Retinal pigment epithelial cell (primary cell): Measurements from ENCODE around the gene ANKRD37.
A peak's percentile ranks its signal among the peaks of the same experiment; 100 is the strongest.

Source experiments
- DNase-seq: peaks from one replicate; pipeline ENCODE4 v3.0.0-alpha.2; 2010; ENCODE audit warnings: low read depth
- H3K4me3 ChIP-seq: 2 replicates; pipeline ENCODE4 v1.5.1; 2011; ENCODE audit warnings: mild to moderate bottlenecking, low read length, control low read depth, moderate library complexity
- TF ChIP-seq, protein P1 (sequence below): conservative IDR thresholded peaks from 2 replicates; pipeline ENCODE4 v1.5.1; 2011; ENCODE audit warnings: low read depth, low read length, control low read depth, inconsistent platforms

ANKRD37 gene

DNA sequence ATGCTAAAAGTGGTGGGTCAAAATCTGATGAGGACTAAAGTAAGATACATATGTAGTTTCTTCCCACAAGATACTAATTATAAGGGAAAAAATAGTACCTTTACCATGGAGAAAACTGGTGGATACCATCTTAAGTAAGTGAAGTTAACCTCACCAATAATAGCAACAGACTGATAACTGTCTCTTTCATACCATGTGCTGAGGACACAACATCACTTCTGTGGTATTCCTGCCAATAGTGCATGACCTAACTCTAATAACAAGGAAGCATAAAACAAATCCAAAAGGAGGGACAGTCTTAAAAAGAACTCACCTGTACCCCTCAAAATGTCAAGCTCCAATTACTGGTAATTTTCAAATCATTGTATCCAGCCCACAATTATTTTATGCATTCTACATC lies 20.3 kb downstream of the ANKRD37 start:
- no peak for DNase-seq
- no peak overlapping the region for H3K4me3 ChIP-seq
- TF ChIP-seq, protein P1, sequence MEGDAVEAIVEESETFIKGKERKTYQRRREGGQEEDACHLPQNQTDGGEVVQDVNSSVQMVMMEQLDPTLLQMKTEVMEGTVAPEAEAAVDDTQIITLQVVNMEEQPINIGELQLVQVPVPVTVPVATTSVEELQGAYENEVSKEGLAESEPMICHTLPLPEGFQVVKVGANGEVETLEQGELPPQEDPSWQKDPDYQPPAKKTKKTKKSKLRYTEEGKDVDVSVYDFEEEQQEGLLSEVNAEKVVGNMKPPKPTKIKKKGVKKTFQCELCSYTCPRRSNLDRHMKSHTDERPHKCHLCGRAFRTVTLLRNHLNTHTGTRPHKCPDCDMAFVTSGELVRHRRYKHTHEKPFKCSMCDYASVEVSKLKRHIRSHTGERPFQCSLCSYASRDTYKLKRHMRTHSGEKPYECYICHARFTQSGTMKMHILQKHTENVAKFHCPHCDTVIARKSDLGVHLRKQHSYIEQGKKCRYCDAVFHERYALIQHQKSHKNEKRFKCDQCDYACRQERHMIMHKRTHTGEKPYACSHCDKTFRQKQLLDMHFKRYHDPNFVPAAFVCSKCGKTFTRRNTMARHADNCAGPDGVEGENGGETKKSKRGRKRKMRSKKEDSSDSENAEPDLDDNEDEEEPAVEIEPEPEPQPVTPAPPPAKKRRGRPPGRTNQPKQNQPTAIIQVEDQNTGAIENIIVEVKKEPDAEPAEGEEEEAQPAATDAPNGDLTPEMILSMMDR, result no peak

DNA sequence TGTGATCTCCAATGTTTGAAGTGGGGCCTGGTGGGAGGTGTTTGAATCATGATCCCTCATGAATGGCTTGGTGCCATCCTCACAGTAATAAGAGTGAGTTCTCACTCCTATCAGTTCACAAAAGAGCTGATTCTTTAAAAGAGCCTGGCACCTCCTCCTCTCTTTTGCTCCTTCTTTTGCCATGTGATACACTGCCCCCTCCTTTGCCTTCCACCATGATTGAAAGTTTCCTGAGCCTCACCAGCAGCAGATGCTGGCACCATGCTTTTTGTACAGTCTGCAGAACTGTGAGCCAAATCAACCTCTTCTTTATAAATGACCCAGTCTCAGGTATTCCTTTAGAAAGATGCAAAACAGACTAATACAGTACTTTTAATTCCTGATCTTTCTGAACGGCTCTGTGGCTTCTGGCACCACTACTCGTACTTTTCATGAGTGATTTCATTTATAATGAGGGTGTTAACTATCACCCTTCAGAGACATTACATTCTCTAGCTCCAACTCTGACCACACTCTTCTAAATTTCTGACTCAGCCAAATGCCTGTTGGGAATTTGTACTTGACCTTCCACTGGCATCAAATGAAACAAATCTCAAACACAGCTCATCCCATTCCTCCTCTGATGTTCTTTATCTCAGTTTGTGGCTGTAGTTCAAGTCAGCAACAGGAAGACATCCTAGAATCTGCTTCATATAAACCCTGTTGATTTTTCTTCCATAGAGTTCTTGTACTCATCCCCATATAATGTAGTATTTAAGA lies 24.9 kb downstream of the ANKRD37 start:
- no peak for DNase-seq
- no peak overlapping the region for H3K4me3 ChIP-seq
- TF ChIP-seq, protein P1, result no peak

DNA sequence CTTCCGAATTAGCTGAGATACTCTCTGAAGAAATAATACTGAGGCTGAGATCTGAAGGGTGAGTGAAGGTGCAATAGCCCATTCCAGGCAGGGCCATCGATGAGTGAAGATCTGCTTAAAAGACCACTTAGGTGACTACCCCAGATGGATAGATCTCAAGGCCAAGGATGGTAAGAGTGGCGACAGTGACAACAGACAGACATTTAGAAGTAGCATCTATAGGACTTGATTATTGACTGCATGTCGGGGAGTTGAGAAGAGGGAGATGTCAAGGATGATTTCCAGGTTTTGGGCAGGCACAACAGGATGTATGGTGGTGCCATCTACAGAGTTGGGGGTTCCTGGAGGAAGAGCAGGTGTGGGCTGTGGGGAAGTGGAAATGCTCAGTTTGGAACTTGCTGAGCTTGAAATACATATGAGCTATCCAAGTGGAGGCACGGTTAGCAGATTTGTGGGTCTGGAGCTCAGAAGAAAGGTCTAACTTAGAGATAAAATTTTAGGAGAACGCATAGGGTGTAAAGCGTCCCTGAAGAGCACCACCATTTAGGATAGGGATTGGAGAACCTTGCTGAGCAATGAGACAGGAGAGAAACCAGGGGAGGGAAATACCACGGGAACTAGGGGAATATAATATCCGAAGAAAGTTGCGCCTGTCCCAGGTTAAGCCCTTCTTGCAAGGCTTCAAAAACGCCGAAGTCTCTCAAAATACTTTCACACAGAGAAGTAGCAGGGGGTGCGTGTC lies 28.4 kb downstream of the ANKRD37 start:
- DNase-seq, result no peak
- H3K4me3 ChIP-seq, result peak overlapping the region; percentile 94
- TF ChIP-seq, protein P1, result no peak

DNA sequence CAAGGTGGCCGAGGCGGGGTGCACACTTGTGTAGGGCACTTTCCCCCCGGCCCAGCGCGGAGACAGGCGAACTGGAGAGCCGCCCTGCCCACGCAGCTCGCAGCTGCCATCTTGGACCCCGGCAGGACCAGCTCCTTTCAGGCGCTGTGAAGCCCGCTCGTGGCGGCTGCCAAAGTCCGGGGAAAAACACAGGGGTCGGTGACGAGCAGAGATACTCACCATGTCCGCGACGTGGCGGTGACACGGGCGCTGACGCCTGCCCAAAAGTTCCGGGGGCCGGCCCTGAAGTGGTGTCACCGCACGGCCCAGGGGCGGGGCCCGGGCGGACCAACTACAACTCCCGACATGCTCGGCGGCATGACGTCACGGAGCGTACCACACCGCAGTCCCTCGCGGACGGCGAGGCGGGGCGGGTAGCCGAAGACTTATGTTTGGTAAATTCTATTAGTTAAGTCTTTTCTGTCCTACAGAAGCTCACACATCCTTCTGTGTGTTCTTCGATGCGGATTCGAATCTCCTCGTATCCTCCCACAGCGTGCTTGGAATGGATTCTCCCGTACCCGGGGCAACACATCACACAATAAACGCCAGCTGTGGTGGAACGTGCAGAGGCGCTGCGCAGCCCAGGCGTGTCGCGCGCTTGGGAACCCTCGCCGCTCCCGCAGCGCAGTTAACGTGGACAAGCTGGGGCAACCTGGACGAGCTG lies 29.2 kb downstream of the ANKRD37 start, which contains the start of gene UFSP2:
Gene UFSP2, minus strand, starts transcription at position 318 of the 706 bp plus-strand sequence. Its CDS starts 96 bp downstream, at position 222.
- H3K4me3 ChIP-seq, result peak within 1 kb of the TSS; percentile 94
- TF ChIP-seq, protein P1, result no peak
- DNase-seq, result peak; percentile 46

DNA sequence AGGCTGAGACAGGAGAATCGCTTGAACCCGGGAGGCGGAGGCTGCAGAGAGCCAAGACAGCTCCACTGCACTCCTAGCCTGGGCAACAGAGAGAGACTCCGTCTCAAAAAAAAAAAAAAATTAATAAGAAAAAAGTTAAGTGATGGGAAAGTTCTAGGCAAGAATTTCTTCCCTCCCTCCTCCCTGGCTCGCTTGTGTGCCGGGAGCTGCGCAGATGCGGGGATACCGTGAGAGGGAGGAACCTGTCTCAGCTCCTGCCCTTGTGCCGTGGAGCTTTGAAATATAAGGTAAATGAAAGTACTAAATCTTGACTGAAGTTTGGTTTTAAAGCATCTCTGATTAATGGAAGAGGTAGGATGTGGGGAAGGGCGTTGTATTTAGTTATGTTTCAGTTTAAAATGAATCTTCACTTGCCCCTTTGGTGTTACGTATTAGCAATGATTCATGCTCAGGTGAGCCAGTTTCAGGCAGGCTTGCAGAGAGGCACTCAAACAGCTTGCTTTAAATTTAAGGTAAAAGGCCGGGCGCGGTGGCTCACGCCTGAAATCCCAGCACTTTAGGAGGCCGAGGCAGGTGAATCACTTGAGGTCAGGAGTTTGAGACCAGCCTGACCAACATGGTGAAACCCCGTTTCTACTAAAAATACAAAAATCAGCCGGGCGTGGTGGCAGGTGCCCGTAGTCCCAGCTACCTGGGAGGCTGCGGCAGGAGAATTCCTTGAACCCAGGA lies 30.5 kb downstream of the ANKRD37 start:
- DNase-seq, result no peak
- H3K4me3 ChIP-seq, result no peak overlapping the region
- TF ChIP-seq, protein P1, result no peak

GRCh38 chr4:185429660-185430059 lies 33.0 kb downstream of the ANKRD37 start:
- TF ChIP-seq, protein P1, result no peak
- no peak for DNase-seq
- H3K4me3 ChIP-seq, result no peak overlapping the region
